ENCODE results near the gene CMTM2.
A peak's percentile ranks its signal among the peaks of the same experiment; 100 is the strongest.

Gene CMTM2

GRCh38 chr16:66616169-66616568, 36.9 kb downstream of the CMTM2 start:
- H3K27me3 Mint-ChIP-seq (ENCODE audit: low read depth): no peaks in the 10 kb centered on the region

GRCh38 chr16:66616592-66616991, 37.3 kb downstream of the CMTM2 start:
- no peaks in the 10 kb centered on the region for H3K9me3 Mint-ChIP-seq
- peak overlapping the region; percentile 12 to 85 (median 52) for H3K27ac Mint-ChIP-seq
- no peak overlapping the region for H3K4me3 Mint-ChIP-seq
- H3K36me3 Mint-ChIP-seq (ENCODE audit: low read depth): peaks cover 48% of the 10 kb centered on the region
- no peaks in the 10 kb centered on the region for H3K27me3 Mint-ChIP-seq (ENCODE audit: low read depth)
- TF ChIP-seq CTCF (IDR thresholded peaks at IDR 0.05; ENCODE audit: unreplicated experiment in 3 of 3): no peak
- H3K4me1 Mint-ChIP-seq: peaks cover 37% of the 10 kb centered on the region

More at GRCh38 chr16:66616169-66616568, 36.9 kb downstream of the CMTM2 start:
- Mint-ChIP-seq H3K4me3 (no peak overlapping the region), H3K27ac (no peak overlapping the region), H3K9me3 (no peaks in the 10 kb centered on the region), H3K4me1 (peaks cover 37% of the 10 kb centered on the region), H3K36me3 (ENCODE audit: low read depth) (peaks cover 53% of the 10 kb centered on the region)
- no peak for TF ChIP-seq CTCF (IDR thresholded peaks at IDR 0.05; ENCODE audit: unreplicated experiment in 3 of 3)

GRCh38 chr16:66617010-66617434, 37.8 kb downstream of the CMTM2 start:
- peak overlapping the region; percentile 12 to 85 (median 52) for H3K27ac Mint-ChIP-seq
- H3K27me3 Mint-ChIP-seq (ENCODE audit: low read depth): no peaks in the 10 kb centered on the region
- H3K36me3 Mint-ChIP-seq (ENCODE audit: low read depth): peaks cover 44% of the 10 kb centered on the region
- no peaks in the 10 kb centered on the region for H3K9me3 Mint-ChIP-seq
- H3K4me1 Mint-ChIP-seq: peaks cover 38% of the 10 kb centered on the region
- H3K4me3 Mint-ChIP-seq: no peak overlapping the region
- no peak for TF ChIP-seq CTCF (IDR thresholded peaks at IDR 0.05; ENCODE audit: unreplicated experiment in 3 of 3)

GRCh38 chr16:66617728-66618127, 38.5 kb downstream of the CMTM2 start:
- Mint-ChIP-seq H3K4me3 (no peak overlapping the region), H3K27me3 (ENCODE audit: low read depth) (no peaks in the 10 kb centered on the region), H3K9me3 (no peaks in the 10 kb centered on the region), H3K27ac (peak overlapping the region; percentile 12 to 85 (median 72)), H3K36me3 (ENCODE audit: low read depth) (peaks cover 39% of the 10 kb centered on the region), H3K4me1 (peaks cover 45% of the 10 kb centered on the region)
- TF ChIP-seq CTCF (IDR thresholded peaks at IDR 0.05; ENCODE audit: unreplicated experiment in 3 of 3): no peak

- H3K36me3 Mint-ChIP-seq (ENCODE audit: low read depth): peaks cover 28% of the 10 kb centered on the region
- H3K27me3 Mint-ChIP-seq (ENCODE audit: low read depth): no peaks in the 10 kb centered on the region
- peak overlapping the region; percentile 45 to 78 (median 51) for H3K27ac Mint-ChIP-seq
- no peak overlapping the region for H3K4me3 Mint-ChIP-seq
- peaks cover 56% of the 10 kb centered on the region for H3K4me1 Mint-ChIP-seq
- no peak for TF ChIP-seq CTCF (IDR thresholded peaks at IDR 0.05; ENCODE audit: unreplicated experiment in 3 of 3)
- no peaks in the 10 kb centered on the region for H3K9me3 Mint-ChIP-seq
Measured at GRCh38 chr16:66618588-66619375, 39.5 kb downstream of the CMTM2 start.

All from nephron (organoid).